Prostate gland (tissue), 2 donors: Measurements from ENCODE around the gene GNG4.

Source experiments
- CTCF ChIP-seq, 4 experiments: fragments of 200-600 bp in 2 of 4; fragments of 450-650 bp in 2 of 4; sonication (generic) in 2 of 4; IDR thresholded peaks; 1 replicate in 3 of 4; 2 replicates in 1 of 4; pipeline ENCODE4 v1.5.1; 2016 to 2019; ENCODE audit warnings: antibody characterized with exemption in 4 of 4, mild to moderate bottlenecking in 2 of 4, moderate library complexity in 2 of 4
- POLR2A ChIP-seq: fragments of 450-650 bp; IDR thresholded peaks from one replicate; pipeline ENCODE4 v1.6.1; 2016; ENCODE audit warnings: antibody characterized with exemption, mild to moderate bottlenecking

GRCh38 chr1:235566084-235566483, 83.5 kb downstream of the GNG4 start:
- TF ChIP-seq CTCF (IDR thresholded peaks at IDR 0.05), result no peak
- TF ChIP-seq POLR2A, result no peak
